Large intestine (tissue), 3 donors: ENCODE results near the gene PPP2R5D. TPM values are rescaled to one million over a fixed set of nuclear protein-coding genes. Genes with fewer than 3 reads are reported as not detected.

Experiments
- DNase-seq, 2 donors: peaks; one replicate each; pipeline versions ENCODE4 v3.0.0 to v3.0.0-alpha.2; 2013
- H3K27ac ChIP-seq: one replicate; pipeline ENCODE4 v1.5.1; 2013; ENCODE audit warnings: low read length
- H3K27me3 ChIP-seq: 2 replicates; pipeline ENCODE4 v1.6.1; 2013; ENCODE audit warnings: low read length; ENCODE audit not compliant: control insufficient read depth, insufficient read depth
- H3K36me3 ChIP-seq: 2 replicates; pipeline ENCODE4 v1.6.1; 2013; ENCODE audit warnings: low read length; ENCODE audit not compliant: control insufficient read depth, insufficient read depth
- H3K4me1 ChIP-seq: one replicate; pipeline ENCODE4 v1.6.1; 2013; ENCODE audit warnings: low read length; ENCODE audit not compliant: control insufficient read depth, insufficient read depth
- H3K4me3 ChIP-seq: one replicate; pipeline ENCODE4 v1.5.1; 2013; ENCODE audit warnings: low read length
- H3K9me3 ChIP-seq: one replicate; pipeline ENCODE4 v1.6.1; 2013; ENCODE audit warnings: mild to moderate bottlenecking, low read depth, low read length, moderate library complexity; ENCODE audit not compliant: control insufficient read depth
- WGBS: methylation state at CpG from one replicate; pipeline ENCODE4 v1.1.5; 2013; ENCODE audit warnings: low lambda C conversion rate; ENCODE audit not compliant: insufficient coverage; 5-methylcytosine and 5-hydroxymethylcytosine counted together
- polyA plus RNA-seq: library from polyadenylated mRNA; unstranded; fragments of 120-200 nt; gene quantifications from one replicate; pipeline ENCODE4 v1.2.1, GENCODE V29; 2013

The PPP2R5D gene
- polyA plus RNA-seq, 1 donor = 62.0 TPM

DNA sequence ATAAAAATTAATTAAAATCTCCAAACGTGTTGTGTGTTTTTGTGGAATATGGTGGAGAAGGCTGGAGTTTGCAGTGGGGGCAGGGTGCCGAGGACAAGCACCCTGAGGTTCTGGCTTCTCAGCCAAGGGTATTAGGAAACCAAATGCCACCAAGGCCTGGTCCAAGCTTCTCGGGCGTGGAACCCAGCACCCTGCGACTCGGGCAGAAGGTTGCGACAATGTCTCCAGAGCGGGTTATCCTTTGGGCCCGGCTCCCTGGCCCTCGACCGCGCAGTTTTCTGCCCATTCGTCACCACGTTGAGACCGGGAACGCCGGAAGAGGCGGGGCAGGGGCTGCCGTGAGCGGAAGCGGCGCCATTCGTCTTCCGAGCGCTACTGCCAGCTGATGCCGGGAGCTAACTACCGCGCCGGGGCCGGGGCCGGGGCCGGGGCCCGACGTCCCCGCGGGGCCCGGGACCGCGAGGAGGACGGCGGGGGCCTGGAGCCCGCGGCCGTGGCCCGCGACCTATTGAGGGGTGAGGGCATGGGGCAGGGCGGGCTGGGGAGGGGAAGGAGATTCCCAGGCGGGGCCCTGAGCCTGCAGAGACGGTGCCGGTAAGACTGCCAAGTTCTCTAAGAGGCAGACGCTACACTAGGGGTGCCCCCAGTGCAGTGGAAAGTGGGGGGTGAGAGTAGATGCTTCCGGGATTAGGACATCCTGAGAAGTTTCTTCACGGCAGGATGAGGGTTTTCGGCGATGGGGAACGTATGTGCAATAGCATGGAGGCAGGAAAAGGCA, 37.1 kb downstream of the PPP2R5D start, which contains the start of gene RRP36:
Gene RRP36, plus strand, starts transcription at position 354 of the 778 bp plus-strand sequence. Its CDS starts 32 bp downstream, at position 386.
- Histone ChIP-seq H3K4me3 (peak within 1 kb of the TSS; percentile 77), H3K9me3 (no peaks in the 10 kb centered on the region), H3K27me3 (no peaks in the 10 kb centered on the region), H3K27ac (peak within 1 kb of the TSS; percentile 60), H3K4me1 (peaks cover 11% of the 10 kb centered on the region), H3K36me3 (peaks cover 54% of the 10 kb centered on the region)
- WGBS = no CpG with 5 or more reads among the region's 56 CpGs
- peak; percentile 44 to 83 for DNase-seq

- WGBS = no CpG with 5 or more reads among the region's 2 CpGs
- peaks cover 57% of the 10 kb centered on the region for H3K36me3 ChIP-seq
Measured at GRCh38 chr6:43024436-43024835, 40.1 kb downstream of the PPP2R5D start.

GRCh38 chr6:43026365-43026764, 42.0 kb downstream of the PPP2R5D start:
- Histone ChIP-seq H3K4me3 (no peak overlapping the region), H3K4me1 (peaks cover 3% of the 10 kb centered on the region), H3K9me3 (no peaks in the 10 kb centered on the region), H3K27me3 (no peaks in the 10 kb centered on the region), H3K36me3 (peaks cover 56% of the 10 kb centered on the region), H3K27ac (no peak overlapping the region)
- DNase-seq = no peak
- WGBS = no CpG with 5 or more reads among the region's 5 CpGs

More at GRCh38 chr6:43024436-43024835, 40.1 kb downstream of the PPP2R5D start:
- no peak for DNase-seq
- Histone ChIP-seq H3K27ac (no peak overlapping the region), H3K9me3 (no peaks in the 10 kb centered on the region), H3K27me3 (no peaks in the 10 kb centered on the region), H3K4me3 (no peak overlapping the region), H3K4me1 (peaks cover 6% of the 10 kb centered on the region)

- peaks cover 1% of the 10 kb centered on the region for H3K4me1 ChIP-seq
- H3K27me3 ChIP-seq = no peaks in the 10 kb centered on the region
- WGBS = no CpG with 5 or more reads among the region's 9 CpGs
- H3K9me3 ChIP-seq = no peaks in the 10 kb centered on the region
- DNase-seq = no peak
- no peak overlapping the region for H3K4me3 ChIP-seq
- H3K36me3 ChIP-seq = peaks cover 74% of the 10 kb centered on the region
- H3K27ac ChIP-seq = no peak overlapping the region
Measured at GRCh38 chr6:43029120-43029519, 44.8 kb downstream of the PPP2R5D start.

GRCh38 chr6:43032326-43032725, 48.0 kb downstream of the PPP2R5D start:
- 100% methylated on average over 1 of the region's 4 CpGs for WGBS
- Histone ChIP-seq H3K36me3 (peaks cover 69% of the 10 kb centered on the region), H3K27ac (no peak overlapping the region), H3K27me3 (no peaks in the 10 kb centered on the region), H3K4me3 (no peak overlapping the region), H3K9me3 (no peaks in the 10 kb centered on the region), H3K4me1 (peaks cover 22% of the 10 kb centered on the region)
- no peak for DNase-seq

GRCh38 chr6:43033496-43034189, 49.3 kb downstream of the PPP2R5D start:
- DNase-seq = no peak
- Histone ChIP-seq H3K9me3 (no peaks in the 10 kb centered on the region), H3K4me1 (peaks cover 22% of the 10 kb centered on the region), H3K27ac (peak overlapping the region; percentile 65), H3K27me3 (no peaks in the 10 kb centered on the region), H3K4me3 (no peak overlapping the region), H3K36me3 (peaks cover 72% of the 10 kb centered on the region)
- WGBS = no CpG with 5 or more reads among the region's 2 CpGs

- H3K4me1 ChIP-seq = peaks cover 22% of the 10 kb centered on the region
- H3K27ac ChIP-seq = peak overlapping the region; percentile 65
- H3K27me3 ChIP-seq = no peaks in the 10 kb centered on the region
- peak in 1 of 2 donors; percentile 74 for DNase-seq
- no peaks in the 10 kb centered on the region for H3K9me3 ChIP-seq
- peaks cover 72% of the 10 kb centered on the region for H3K36me3 ChIP-seq
- no CpG with 5 or more reads among the region's 2 CpGs for WGBS
- no peak overlapping the region for H3K4me3 ChIP-seq
Measured at GRCh38 chr6:43034190-43034525, 49.8 kb downstream of the PPP2R5D start.

DNA sequence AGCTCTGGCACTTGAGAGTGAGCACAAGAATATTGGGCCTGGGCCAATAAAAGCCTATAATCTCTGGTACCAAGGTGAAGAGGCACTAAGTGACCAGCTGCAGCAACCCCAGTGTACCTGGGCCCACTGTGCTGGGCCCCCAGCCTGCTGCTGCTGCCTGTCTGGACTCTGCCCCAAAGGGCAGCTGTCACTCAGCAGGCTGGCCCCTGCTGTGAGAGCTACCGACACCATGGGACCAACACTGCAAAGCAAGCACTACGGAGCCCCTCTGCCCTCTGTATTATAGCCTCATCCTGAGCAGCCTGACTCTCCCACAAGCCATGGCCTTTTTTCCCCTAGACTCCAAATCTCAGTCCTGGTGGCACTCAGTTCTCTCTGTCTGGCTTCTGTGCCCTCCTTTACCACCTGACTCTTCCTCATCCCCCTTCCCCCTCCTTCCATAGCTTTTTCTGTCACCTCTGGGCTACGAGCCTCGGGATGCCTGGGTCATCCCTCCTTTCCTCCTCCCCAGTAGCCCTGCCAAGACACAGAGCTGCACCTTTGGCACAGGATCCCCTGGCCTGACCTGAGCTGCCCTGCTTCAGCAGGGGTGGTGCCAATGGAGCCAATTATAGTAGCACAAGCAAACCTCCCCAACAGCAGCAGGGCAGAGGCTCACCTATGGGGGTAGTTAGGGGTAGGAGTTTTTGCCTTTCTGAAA, 51.3 kb downstream of the PPP2R5D start:
- H3K4me1 ChIP-seq = peaks cover 22% of the 10 kb centered on the region
- H3K9me3 ChIP-seq = no peaks in the 10 kb centered on the region
- peak overlapping the region; percentile 97 for H3K27ac ChIP-seq
- H3K36me3 ChIP-seq = peaks cover 75% of the 10 kb centered on the region
- no peaks in the 10 kb centered on the region for H3K27me3 ChIP-seq
- WGBS = no CpG with 5 or more reads among the region's 4 CpGs
- DNase-seq = peak; percentile 79 to 89
- H3K4me3 ChIP-seq = no peak overlapping the region

GRCh38 chr6:43036712-43037111, 52.3 kb downstream of the PPP2R5D start:
- Histone ChIP-seq H3K4me1 (peaks cover 22% of the 10 kb centered on the region), H3K27me3 (no peaks in the 10 kb centered on the region), H3K9me3 (no peaks in the 10 kb centered on the region), H3K4me3 (no peak overlapping the region), H3K27ac (no peak overlapping the region), H3K36me3 (peaks cover 80% of the 10 kb centered on the region)
- 94% methylated on average over 5 of the region's 9 CpGs for WGBS
- no peak for DNase-seq

DNA sequence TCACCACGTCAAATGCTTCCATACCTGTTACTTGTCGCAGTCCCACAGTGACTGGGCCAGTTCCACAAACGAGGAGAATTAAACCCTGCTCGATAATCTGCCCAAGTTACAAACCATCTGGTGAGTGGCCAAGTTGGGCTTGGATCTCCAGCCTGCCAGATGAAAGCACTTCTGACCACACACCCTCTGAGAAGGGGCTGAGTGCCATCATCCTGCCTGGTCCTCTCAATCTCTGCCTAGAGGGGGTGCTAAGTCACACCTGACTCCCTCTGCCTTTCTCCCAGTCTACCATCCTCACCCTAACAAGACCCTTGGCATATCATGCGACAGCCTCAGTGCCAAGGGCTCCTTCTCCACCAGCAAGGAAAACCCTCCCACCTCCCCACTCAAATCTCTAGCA, 52.8 kb downstream of the PPP2R5D start:
- Histone ChIP-seq H3K4me1 (peaks cover 22% of the 10 kb centered on the region), H3K4me3 (no peak overlapping the region), H3K36me3 (peaks cover 79% of the 10 kb centered on the region), H3K27ac (no peak overlapping the region), H3K27me3 (no peaks in the 10 kb centered on the region), H3K9me3 (no peaks in the 10 kb centered on the region)
- WGBS = no CpG with 5 or more reads among the region's 5 CpGs
- DNase-seq = no peak
